Measurements from ENCODE around the gene GRIFIN.

GRCh38 chr7:2451171-2452073, 24.8 kb downstream of the GRIFIN start:
- TF ChIP-seq CTCF (conservative IDR thresholded peaks at IDR 0.05; ENCODE audit: low read depth, low read length) (peak; percentile 88), EZH2 (IDR thresholded peaks at IDR 0.05; ENCODE audit: low read length, unreplicated experiment) (no peak), EZH2phosphoT487 (IDR thresholded peaks at IDR 0.05; ENCODE audit: borderline replicate concordance, low read length) (no peak)

Measured in PC-3 (cell line).